Natural killer cell (primary cell): Measurements from ENCODE around the gene CALML6. TPM values are rescaled to one million over a fixed set of nuclear protein-coding genes. Genes with fewer than 3 reads are reported as not detected.

ENCODE experiments used
- ATAC-seq, 3 donors: fragments of 150-1000 bp in 2 of 3; fragments of 200-7000 bp in 1 of 3; cut with Tn5 transposase; 1 replicate in 1 of 3; 2 replicates in 2 of 3; pipeline ENCODE4 v1.10.0; 2021; ENCODE audit warnings: mild to moderate bottlenecking in 2 of 3, moderate library complexity in 2 of 3
- DNase-seq, 2 donors: peaks; one replicate each; pipeline versions ENCODE4 v3.0.0 to v3.0.0-alpha.2; 2013 to 2021; ENCODE audit warnings: mixed read lengths in 1 of 2
- H3K27ac ChIP-seq: one replicate; pipeline ENCODE4 v1.5.1; 2013; ENCODE audit warnings: mild to moderate bottlenecking, low read length
- H3K27me3 ChIP-seq: one replicate; pipeline ENCODE4 v1.6.1; 2013; ENCODE audit warnings: low read length; ENCODE audit not compliant: control insufficient read depth, insufficient read depth
- H3K36me3 ChIP-seq: one replicate; pipeline ENCODE4 v1.6.1; 2013; ENCODE audit warnings: low read length; ENCODE audit not compliant: control insufficient read depth, insufficient read depth
- H3K4me1 ChIP-seq: one replicate; pipeline ENCODE4 v1.6.1; 2013; ENCODE audit warnings: low read length; ENCODE audit not compliant: control insufficient read depth, insufficient read depth
- H3K4me3 ChIP-seq: one replicate; pipeline ENCODE4 v1.5.1; 2013; ENCODE audit warnings: low read length
- H3K9me3 ChIP-seq: one replicate; pipeline ENCODE4 v1.6.1; 2013; ENCODE audit warnings: low read length; ENCODE audit not compliant: control insufficient read depth, insufficient read depth
- H3K27ac Mint-ChIP-seq, 2 donors: one replicate each; pipeline ENCODE4 v1.8.0; 2022; ENCODE audit warnings: mild to moderate bottlenecking in 2 of 2, mixed read lengths in 2 of 2, moderate library complexity in 1 of 2
- H3K27me3 Mint-ChIP-seq, 2 donors: one replicate each; pipeline ENCODE4 v1.8.0; 2022; ENCODE audit warnings: low read depth in 2 of 2, mixed read lengths in 2 of 2
- H3K36me3 Mint-ChIP-seq: one replicate; pipeline ENCODE4 v1.8.0; 2022; ENCODE audit warnings: mixed read lengths
- H3K4me1 Mint-ChIP-seq, 2 donors: one replicate each; pipeline ENCODE4 v1.8.0; 2022; ENCODE audit warnings: mixed read lengths in 2 of 2
- H3K4me3 Mint-ChIP-seq: one replicate; pipeline ENCODE4 v1.8.0; 2022; ENCODE audit warnings: mild to moderate bottlenecking, moderate library complexity, mixed read lengths
- H3K9me3 Mint-ChIP-seq, 2 donors: one replicate each; pipeline ENCODE4 v1.8.0; 2022; ENCODE audit warnings: mixed read lengths in 2 of 2
- CTCF ChIP-seq: fragments of 200-600 bp; IDR thresholded peaks from one replicate; pipeline ENCODE4 v1.8.0; 2022; ENCODE audit warnings: antibody characterized with exemption
- WGBS: methylation state at CpG from one replicate; pipeline ENCODE4 v1.1.7; 2013; ENCODE audit warnings: missing lambda C conversion rate; ENCODE audit not compliant: insufficient coverage; 5-methylcytosine and 5-hydroxymethylcytosine counted together
- intact Hi-C: fragments of 100-400 bp; cut with micrococcal nuclease; formaldehyde crosslinking; loops from one replicate; pipeline ENCODE4 v1.14.2; 2022
- total RNA-seq, 4 donors: library from RNA; stranded (reverse); fragments of 120-200 nt in 1 of 4; gene quantifications; one replicate each; pipeline versions ENCODE4 v1.2.3 to v1.2.4, GENCODE V29; 2013 to 2022

CALML6 gene
- total RNA-seq, 3 donors from 2014 or later (not counting 1 experiment from before 2014, with no cell fraction given): 2.1 to 3.9 (median 2.9) TPM

DNA sequence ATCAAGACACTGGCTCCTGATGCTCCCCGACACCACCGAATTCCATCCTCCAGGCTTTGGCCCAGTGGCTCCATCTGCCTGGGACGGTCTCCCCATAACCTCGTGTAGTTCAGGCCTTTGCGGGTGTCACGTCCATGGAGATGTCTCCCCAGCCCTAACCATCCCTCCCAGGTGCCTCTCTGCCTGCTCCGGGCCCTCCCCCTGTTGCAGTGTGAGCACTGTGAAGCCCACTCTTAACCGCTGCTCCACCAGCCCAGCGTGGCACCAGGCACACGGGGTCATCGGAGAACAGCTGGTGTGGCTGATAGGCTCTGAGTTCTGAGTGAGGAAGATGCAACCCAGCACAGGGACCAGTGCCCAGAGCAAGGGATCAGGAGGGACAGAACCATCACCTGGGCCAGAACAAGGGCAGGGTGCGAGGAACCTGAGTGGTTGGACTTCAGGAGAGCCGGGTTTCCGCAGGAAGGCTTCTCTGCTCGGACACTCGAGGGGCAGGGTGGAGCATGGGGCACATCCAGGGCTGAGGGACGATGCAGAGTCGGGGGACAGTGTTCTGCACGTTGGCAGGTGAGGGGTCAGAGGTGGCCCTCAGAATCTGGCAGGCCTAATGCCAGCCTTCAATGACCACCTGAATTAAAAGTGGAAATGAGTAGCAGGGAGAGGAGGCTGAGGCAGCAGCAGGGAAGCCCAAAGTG is 21.6 kb upstream of the CALML6 start:
- intact Hi-C loops: no loop called here
- DNase-seq (no peak), ATAC-seq (no peak)
- Mint-ChIP-seq H3K4me3 (no peak overlapping the region), H3K27me3 (no peaks in the 10 kb centered on the region), H3K36me3 (no peaks in the 10 kb centered on the region), H3K4me1 (peaks cover 25 to 34% of the 10 kb centered on the region in 2 donors), H3K9me3 (no peaks in the 10 kb centered on the region), H3K27ac (peak overlapping the region in 1 of 2 donors; percentile 96)
- Histone ChIP-seq H3K36me3 (no peaks in the 10 kb centered on the region), H3K27ac (no peak overlapping the region), H3K4me1 (peaks cover 41% of the 10 kb centered on the region), H3K9me3 (no peaks in the 10 kb centered on the region), H3K27me3 (no peaks in the 10 kb centered on the region), H3K4me3 (no peak overlapping the region)
- 96% methylated on average over 19 of the region's 19 CpGs for WGBS
- TF ChIP-seq CTCF: no peak

DNA sequence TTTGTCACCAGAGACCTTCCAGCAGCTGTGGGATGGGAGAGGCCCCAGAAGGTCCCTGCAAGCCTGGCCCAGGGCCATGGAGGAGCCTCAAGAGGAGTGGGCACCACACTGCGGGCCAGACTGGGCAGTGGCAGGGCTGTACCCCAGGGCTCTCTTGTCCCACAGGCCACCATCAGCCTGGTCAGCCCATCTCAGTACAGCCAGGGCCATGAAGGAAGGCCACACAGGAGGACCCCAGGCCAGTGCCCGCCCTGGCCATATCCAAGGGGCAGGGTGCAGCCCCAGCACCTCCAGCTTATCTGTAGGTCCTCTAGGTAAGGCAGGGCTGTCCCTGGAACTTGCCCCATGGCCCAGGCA is 21.1 kb upstream of the CALML6 start:
- H3K27me3 ChIP-seq: no peaks in the 10 kb centered on the region
- H3K4me1 ChIP-seq: peaks cover 35% of the 10 kb centered on the region
- H3K9me3 ChIP-seq: no peaks in the 10 kb centered on the region
- Mint-ChIP-seq H3K4me1 (peaks cover 19 to 29% of the 10 kb centered on the region in 2 donors), H3K27ac (no peak overlapping the region), H3K9me3 (no peaks in the 10 kb centered on the region), H3K27me3 (no peaks in the 10 kb centered on the region), H3K4me3 (no peak overlapping the region), H3K36me3 (no peaks in the 10 kb centered on the region)
- H3K4me3 ChIP-seq: no peak overlapping the region
- TF ChIP-seq CTCF: no peak
- H3K27ac ChIP-seq: no peak overlapping the region
- WGBS: 95% methylated on average over 2 of the region's 2 CpGs
- no peak for DNase-seq
- intact Hi-C loops: no loop called here
- ATAC-seq: no peak
- H3K36me3 ChIP-seq: no peaks in the 10 kb centered on the region

- no peak for TF ChIP-seq CTCF
- H3K4me1 Mint-ChIP-seq: peaks cover 15 to 25% of the 10 kb centered on the region in 2 donors
- 59% methylated on average over 14 of the region's 14 CpGs for WGBS
- H3K4me3 ChIP-seq: no peak overlapping the region
- no peaks in the 10 kb centered on the region for H3K9me3 Mint-ChIP-seq
- intact Hi-C loops: no loop called here
- ATAC-seq (no peak), DNase-seq (no peak)
- H3K9me3 ChIP-seq: no peaks in the 10 kb centered on the region
- no peak overlapping the region for H3K27ac ChIP-seq
- no peaks in the 10 kb centered on the region for H3K36me3 Mint-ChIP-seq
- peak overlapping the region; percentile 45 for H3K4me3 Mint-ChIP-seq
- no peaks in the 10 kb centered on the region for H3K27me3 Mint-ChIP-seq
- no peaks in the 10 kb centered on the region for H3K27me3 ChIP-seq
- H3K27ac Mint-ChIP-seq: peak overlapping the region in 1 of 2 donors; percentile 75
- H3K36me3 ChIP-seq: no peaks in the 10 kb centered on the region
- H3K4me1 ChIP-seq: peaks cover 36% of the 10 kb centered on the region
These were observed 20.6 kb upstream of the CALML6 start for GRCh38 chr1:1894354-1895059.
